Measurements from ENCODE around the gene IFIT2. TPM values are rescaled to one million over a fixed set of nuclear protein-coding genes. Genes with fewer than 3 reads are reported as not detected.
"Not testable (repeated sequence)": the region's sequence is repeated elsewhere in the genome, so short reads cannot be mapped to it uniquely, and the experiment has no call there.

The IFIT2 gene
- total RNA-seq, 1 donor from 2014 or later, result not detected

GRCh38 chr10:89309156-89310055 lies 7.6 kb downstream of the IFIT2 start:
- Mint-ChIP-seq H3K4me1 (ENCODE audit: low read depth, unreplicated experiment) (no peaks in the 10 kb centered on the region), H3K36me3 (ENCODE audit: unreplicated experiment) (no peaks in the 10 kb centered on the region), H3K4me3 (ENCODE audit: unreplicated experiment) (no peak overlapping the region), H3K27ac (ENCODE audit: unreplicated experiment) (no peak overlapping the region), H3K9me3 (ENCODE audit: unreplicated experiment) (no peaks in the 10 kb centered on the region), H3K27me3 (ENCODE audit: unreplicated experiment) (no peaks in the 10 kb centered on the region)
- no peak for DNase-seq
- no peak for TF ChIP-seq CTCF (IDR thresholded peaks at IDR 0.05; ENCODE audit: partially characterized antibody, unreplicated experiment)

- Mint-ChIP-seq H3K27ac (ENCODE audit: unreplicated experiment) (no peak overlapping the region), H3K36me3 (ENCODE audit: unreplicated experiment) (no peaks in the 10 kb centered on the region), H3K27me3 (ENCODE audit: unreplicated experiment) (no peaks in the 10 kb centered on the region), H3K9me3 (ENCODE audit: unreplicated experiment) (no peaks in the 10 kb centered on the region), H3K4me3 (ENCODE audit: unreplicated experiment) (no peak overlapping the region), H3K4me1 (ENCODE audit: low read depth, unreplicated experiment) (no peaks in the 10 kb centered on the region)
- TF ChIP-seq CTCF (IDR thresholded peaks at IDR 0.05; ENCODE audit: partially characterized antibody, unreplicated experiment), result no peak
- DNase-seq, result no peak
Observed at GRCh38 chr10:89310056-89310893, 8.4 kb downstream of the IFIT2 start.

GRCh38 chr10:89312973-89313372 lies 11.1 kb downstream of the IFIT2 start:
- TF ChIP-seq CTCF (IDR thresholded peaks at IDR 0.05; ENCODE audit: partially characterized antibody, unreplicated experiment), result no peak
- no peaks in the 10 kb centered on the region for H3K27me3 Mint-ChIP-seq (ENCODE audit: unreplicated experiment)
- no peak overlapping the region for H3K4me3 Mint-ChIP-seq (ENCODE audit: unreplicated experiment)
- no peaks in the 10 kb centered on the region for H3K9me3 Mint-ChIP-seq (ENCODE audit: unreplicated experiment)
- no peak for DNase-seq
- H3K27ac Mint-ChIP-seq (ENCODE audit: unreplicated experiment), result no peak overlapping the region
- no peaks in the 10 kb centered on the region for H3K4me1 Mint-ChIP-seq (ENCODE audit: low read depth, unreplicated experiment)
- H3K36me3 Mint-ChIP-seq (ENCODE audit: unreplicated experiment), result no peaks in the 10 kb centered on the region

- Mint-ChIP-seq H3K4me1 (ENCODE audit: low read depth, unreplicated experiment) (no peaks in the 10 kb centered on the region), H3K36me3 (ENCODE audit: unreplicated experiment) (no peaks in the 10 kb centered on the region), H3K27ac (ENCODE audit: unreplicated experiment) (no peak overlapping the region), H3K4me3 (ENCODE audit: unreplicated experiment) (no peak overlapping the region), H3K9me3 (ENCODE audit: unreplicated experiment) (no peaks in the 10 kb centered on the region), H3K27me3 (ENCODE audit: unreplicated experiment) (no peaks in the 10 kb centered on the region)
- TF ChIP-seq CTCF (IDR thresholded peaks at IDR 0.05; ENCODE audit: partially characterized antibody, unreplicated experiment), result no peak
- DNase-seq, result no peak
Observed at GRCh38 chr10:89314676-89315075, 12.8 kb downstream of the IFIT2 start.

GRCh38 chr10:89318047-89318446 lies 16.2 kb downstream of the IFIT2 start:
- not testable (repeated sequence) for DNase-seq; H3K36me3 Mint-ChIP-seq (ENCODE audit: unreplicated experiment); H3K27me3 Mint-ChIP-seq (ENCODE audit: unreplicated experiment); H3K4me1 Mint-ChIP-seq (ENCODE audit: low read depth, unreplicated experiment); H3K27ac Mint-ChIP-seq (ENCODE audit: unreplicated experiment); H3K4me3 Mint-ChIP-seq (ENCODE audit: unreplicated experiment); H3K9me3 Mint-ChIP-seq (ENCODE audit: unreplicated experiment)

GRCh38 chr10:89325081-89325480 lies 23.2 kb downstream of the IFIT2 start:
- not testable (repeated sequence) for DNase-seq; H3K4me1 Mint-ChIP-seq (ENCODE audit: low read depth, unreplicated experiment); H3K9me3 Mint-ChIP-seq (ENCODE audit: unreplicated experiment); H3K36me3 Mint-ChIP-seq (ENCODE audit: unreplicated experiment); H3K27me3 Mint-ChIP-seq (ENCODE audit: unreplicated experiment); H3K27ac Mint-ChIP-seq (ENCODE audit: unreplicated experiment); H3K4me3 Mint-ChIP-seq (ENCODE audit: unreplicated experiment)

GRCh38 chr10:89325856-89326255 lies 24.0 kb downstream of the IFIT2 start:
- not testable (repeated sequence) for H3K27ac Mint-ChIP-seq (ENCODE audit: unreplicated experiment); H3K4me3 Mint-ChIP-seq (ENCODE audit: unreplicated experiment); H3K36me3 Mint-ChIP-seq (ENCODE audit: unreplicated experiment); H3K27me3 Mint-ChIP-seq (ENCODE audit: unreplicated experiment); DNase-seq; H3K4me1 Mint-ChIP-seq (ENCODE audit: low read depth, unreplicated experiment); H3K9me3 Mint-ChIP-seq (ENCODE audit: unreplicated experiment)
